K562 (cell line): ENCODE data around the gene ITLN1. TPM values are rescaled to one million over a fixed set of nuclear protein-coding genes. Genes with fewer than 3 reads are reported as not detected.

Experiments used
- ATAC-seq: fragments of 200-7000 bp; cut with Tn5 transposase; 3 replicates; pipeline ENCODE4 v1.9.1; 2020; ENCODE audit warnings: moderate library complexity
- BruUV-seq: library from RNA; stranded (reverse); fragments of 400-500 nt; replicated peaks from 2 replicates; lab custom pipeline; 2021; lab: Mats Ljungman, UMichigan
- CTCF ChIA-PET: fragments of 300-600 bp; formaldehyde crosslinking; extraction: SDS; loops from one replicate; lab custom pipeline; 2021; ENCODE audit warnings: low intra/inter-chr PET ratio; lab: Yijun Ruan, JAX
- POLR2A ChIA-PET: fragments of 300-600, 350-650 bp; sonication (Branson Sonifier 250); formaldehyde crosslinking; extraction: SDS; loops from one replicate; lab custom pipeline; 2021; ENCODE audit warnings: antibody characterized with exemption, inconsistent platforms; lab: Yijun Ruan, JAX
- DNase-seq, 4 experiments: peaks; one replicate each; pipeline versions ENCODE4 v3.0.0 to v3.0.0-alpha.2; 2011 to 2018; ENCODE audit warnings: low spot score in 3 of 4, mixed read lengths in 3 of 4; ENCODE audit errors: extremely low read depth in 1 of 4
- FAIRE-seq: peaks from 2 replicates; lab custom pipeline; 2011; peaks lifted over from hg19 to GRCh38; lab: Jason Lieb, UNC
- H2AFZ ChIP-seq: 2 replicates; pipeline ENCODE4 v1.6.0; 2011; ENCODE audit warnings: low read depth, low read length, control low read depth, inconsistent platforms
- H3K27ac ChIP-seq: fragments of 200-600 bp; 3 replicates; pipeline ENCODE4 v1.8.0; 2011; ENCODE audit warnings: low read depth, mild to moderate bottlenecking, control low read depth, inconsistent platforms, low read length, moderate library complexity, mixed read lengths; ENCODE audit errors: extremely low read depth
- H3K27me3 ChIP-seq, 2 experiments: fragments of 300-600 bp in 1 of 2; 2 replicates in 1 of 2; 3 replicates in 1 of 2; pipeline versions ENCODE4 v1.6.0 to v1.8.0; 2011; ENCODE audit warnings: inconsistent platforms in 2 of 2, low read length in 2 of 2, mild to moderate bottlenecking in 1 of 2, mixed read lengths in 1 of 2, moderate library complexity in 1 of 2; ENCODE audit not compliant: control insufficient read depth in 2 of 2, insufficient read depth in 2 of 2
- H3K36me3 ChIP-seq: fragments of 300-600 bp; 3 replicates; pipeline ENCODE4 v1.8.0; 2011; ENCODE audit warnings: mild to moderate bottlenecking, low read length, inconsistent platforms; ENCODE audit not compliant: control insufficient read depth, insufficient read depth
- H3K4me1 ChIP-seq, 2 experiments: fragments of 200-600 bp in 1 of 2; replicated peaks in 1 of 2; 2 replicates in 1 of 2; 3 replicates in 1 of 2; pipeline versions ENCODE4 v1.5.1 to v1.8.0; 2011; ENCODE audit warnings: inconsistent platforms in 2 of 2, low read length in 2 of 2, mild to moderate bottlenecking in 1 of 2, mixed read lengths in 1 of 2, moderate library complexity in 1 of 2; ENCODE audit not compliant: control insufficient read depth in 2 of 2, insufficient read depth in 2 of 2
- H3K4me2 ChIP-seq: 2 replicates; pipeline ENCODE4 v1.6.1; 2011; ENCODE audit warnings: low read length, control low read depth, inconsistent platforms, mixed read lengths; ENCODE audit not compliant: insufficient read depth
- H3K4me3 ChIP-seq: fragments of 200-600 bp; sonication (generic), shearing (Covaris generic); 2 replicates; pipeline ENCODE4 v1.5.1; 2016; ENCODE audit warnings: control low read depth, inconsistent platforms
- H3K79me2 ChIP-seq: fragments of 200-600 bp; 3 replicates; pipeline ENCODE4 v1.8.0; 2011; ENCODE audit warnings: low read length, inconsistent platforms; ENCODE audit not compliant: control insufficient read depth, insufficient read depth
- H3K9ac ChIP-seq, 2 experiments: 2 replicates each; pipeline versions ENCODE4 v1.6.0 to v1.6.1; 2011; ENCODE audit warnings: low read depth in 2 of 2, low read length in 2 of 2, control low read depth in 1 of 2, inconsistent platforms in 1 of 2, mild to moderate bottlenecking in 1 of 2, mixed read lengths in 1 of 2; ENCODE audit not compliant: insufficient read depth in 1 of 2
- H3K9me1 ChIP-seq: one replicate; pipeline ENCODE4 v1.6.0; 2011; ENCODE audit warnings: inconsistent platforms, mild to moderate bottlenecking, low read length, moderate library complexity; ENCODE audit not compliant: control insufficient read depth, insufficient read depth
- H3K9me3 ChIP-seq: replicated peaks from 2 replicates; pipeline ENCODE4 v1.5.1; 2011; ENCODE audit warnings: low read depth, low read length, inconsistent platforms; ENCODE audit not compliant: control insufficient read depth, insufficient read depth
- H4K20me1 ChIP-seq: replicated peaks from 2 replicates; pipeline ENCODE4 v1.6.1; 2011; ENCODE audit warnings: low read length, inconsistent platforms, mixed read lengths; ENCODE audit not compliant: control insufficient read depth, insufficient read depth
- KLF13 ChIP-seq: fragments of 450-650 bp; IDR thresholded peaks from 2 replicates; pipeline ENCODE4 v1.6.1; 2016; ENCODE audit warnings: missing genetic modification characterization, low read depth, mild to moderate bottlenecking, missing compliant biosample characterization, moderate library complexity, borderline replicate concordance
- ZC3H8 ChIP-seq: fragments of 450-650 bp; IDR thresholded peaks from 2 replicates; pipeline ENCODE4 v1.6.1; 2017
- ZNF551 ChIP-seq: fragments of 250-450 bp; sonication (Bioruptor Pico); IDR thresholded peaks from 2 replicates; pipeline ENCODE4 v1.5.0; 2021; ENCODE audit warnings: mild to moderate bottlenecking, moderate library complexity
- WGBS: fragments of 100-300 bp; shearing (Covaris generic); methylation state at CpG from one replicate; pipeline ENCODE4 v1.1.6; 2016; ENCODE audit warnings: low coverage, mixed read lengths; ENCODE audit not compliant: insufficient coverage; ENCODE audit errors: missing lambda C conversion rate; 5-methylcytosine and 5-hydroxymethylcytosine counted together
- in situ Hi-C: fragments of 300-500 bp; cut with MboI; formaldehyde crosslinking; loops from 4 replicates; pipeline ENCODE4 v1.15.0; 2018; ENCODE audit warnings: inconsistent platforms, mixed read lengths
- intact Hi-C: fragments of 100-400 bp; cut with micrococcal nuclease; formaldehyde crosslinking; loops from 2 replicates; pipeline ENCODE4 v1.14.2; 2022
- polyA plus RNA-seq, 8 experiments: library from polyadenylated mRNA; depleted of rRNA in 4 of 8; stranded (reverse) in 5 of 8; unstranded in 3 of 8; fragments of >200 nt; fragmentation: Nextera tagmentation in 2 of 8; fragmentation: Illumina TruSeq in 1 of 8; extraction: Ambion mirVana in 2 of 8; extraction: Trizol in 1 of 8; gene quantifications; 2 replicates each; pipeline versions ENCODE4 v1.2.1 to v1.2.3, GENCODE V29; 2011 to 2014; ENCODE audit warnings: inconsistent platforms in 1 of 8, missing spikeins in 1 of 8
- total RNA-seq, 7 experiments: library from RNA; depleted of rRNA in 6 of 7; stranded (reverse); fragments of >200 nt in 6 of 7; fragmentation: Illumina TruSeq in 2 of 7; extraction: Trizol in 2 of 7; gene quantifications; 2 replicates each; pipeline versions ENCODE4 v1.2.1 to v1.2.3, GENCODE V29; 2011 to 2021; ENCODE audit warnings: low replicate concordance in 1 of 7

ITLN1 gene
- total and polyA plus RNA-seq, 9 of the 15 experiments (the other 6 are each of a cell fraction or from before 2014, with no cell fraction given) = not detected

DNA sequence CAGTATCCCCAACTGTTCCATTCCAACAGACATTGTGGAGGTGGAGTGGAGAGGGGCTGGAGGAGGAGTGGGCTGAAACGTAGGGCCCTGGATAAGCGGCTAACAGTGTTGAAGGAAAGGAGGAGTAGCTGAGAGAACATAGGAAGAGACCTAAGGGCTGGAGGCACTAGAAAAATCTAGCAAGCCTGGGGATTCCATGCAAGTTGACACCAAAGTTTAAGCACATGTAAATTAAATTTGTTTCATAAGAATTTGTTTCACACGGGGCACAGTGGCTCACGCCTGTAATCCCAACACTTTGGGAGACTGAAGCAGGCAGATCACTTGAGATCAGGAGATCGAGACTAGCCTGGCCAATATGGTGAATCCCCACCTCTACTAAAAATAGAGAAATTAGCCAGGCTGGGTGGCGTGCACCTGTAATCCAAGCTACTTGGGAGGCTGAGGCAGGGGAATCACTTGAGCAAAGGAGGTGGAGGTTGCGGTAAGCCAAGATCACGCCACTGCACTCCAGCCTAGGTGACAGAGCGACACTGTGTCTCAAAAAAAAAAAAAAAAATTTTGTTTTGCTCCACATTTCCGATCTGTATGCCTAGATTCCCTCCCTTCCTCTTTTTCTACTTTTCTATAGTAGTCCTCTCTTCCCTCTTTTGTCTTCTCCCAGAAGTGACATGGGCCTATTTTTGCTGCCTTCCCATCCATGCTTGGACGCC, 21.8 kb downstream of the ITLN1 start:
- FAIRE-seq (no peak), DNase-seq (no peak), ATAC-seq (no peak)
- Histone ChIP-seq H3K27ac (no peak overlapping the region), H3K9ac (no peak overlapping the region), H3K4me3 (no peak overlapping the region), H3K9me1 (no peaks in the 10 kb centered on the region), H3K36me3 (no peaks in the 10 kb centered on the region), H2AFZ (no peak overlapping the region), H3K79me2 (no peaks in the 10 kb centered on the region), H3K9me3 (no peaks in the 10 kb centered on the region), H3K27me3 (peaks cover 4 to 27% of the 10 kb centered on the region in 2 experiments; a peak in 4 of 5 replicates), H4K20me1 (0 out of 2 replicates have a peak, but pooled peaks cover 2% of the 10 kb centered on the region), H3K4me2 (no peak overlapping the region), H3K4me1 (no peaks in the 10 kb centered on the region)
- in situ Hi-C loops (no loop called here), intact Hi-C loops (no loop called here)
- no TSS peak for BruUV-seq
- CTCF ChIA-PET = no interaction called here
- WGBS = 2% methylated on average over 9 of the region's 11 CpGs
- POLR2A ChIA-PET = interaction anchor here (0.8 kb wide), 1 partner anchor 14 kb away, joined by 4 read pairs; no protein-coding TSS in a partner anchor
- no peak for TF ChIP-seq KLF13
- TF ChIP-seq ZNF551 (CRISPR knock-in tag) = no peak
- TF ChIP-seq ZC3H8 = no peak
